BJ (cell line): ENCODE data around the gene FAM168A. TPM values are rescaled to one million over a fixed set of nuclear protein-coding genes. Genes with fewer than 3 reads are reported as not detected.

Experiments used
- CTCF ChIA-PET: fragments of 350-600 bp; formaldehyde crosslinking; extraction: SDS; loops from one replicate; lab custom pipeline; 2021; ENCODE audit warnings: antibody characterized with exemption, inconsistent platforms; lab: Yijun Ruan, JAX
- POLR2A ChIA-PET: fragments of 300-600 bp; sonication (Branson Sonifier 250); formaldehyde crosslinking; extraction: SDS; loops from one replicate; lab custom pipeline; 2021; ENCODE audit warnings: antibody characterized with exemption; lab: Charles Lee
- DNase-seq: peaks from one replicate; pipeline ENCODE4 v3.0.0-alpha.2; 2011; ENCODE audit warnings: low read depth
- H3K27me3 ChIP-seq: 2 replicates; pipeline ENCODE4 v1.6.0; 2011; ENCODE audit warnings: low read length; ENCODE audit not compliant: control insufficient read depth, insufficient read depth
- H3K36me3 ChIP-seq: 2 replicates; pipeline ENCODE4 v1.5.1; 2011; ENCODE audit warnings: low read length; ENCODE audit not compliant: control insufficient read depth, insufficient read depth
- H3K4me3 ChIP-seq: 2 replicates; pipeline ENCODE4 v1.5.1; 2011; ENCODE audit warnings: low read depth, mild to moderate bottlenecking, control low read depth, low read length
- CTCF ChIP-seq: IDR thresholded peaks from 2 replicates; pipeline ENCODE4 v1.5.1; 2011; ENCODE audit warnings: low read depth, mild to moderate bottlenecking, control low read depth, inconsistent platforms, low read length, moderate library complexity; ENCODE audit not compliant: insufficient read depth
- polyA plus RNA-seq: library from polyadenylated mRNA; depleted of rRNA; stranded (reverse); fragments of >200 nt; gene quantifications from 2 replicates; pipeline ENCODE4 v1.2.3, GENCODE V29; 2011

Gene FAM168A
- polyA plus RNA-seq, 1 experiment = 19.1 TPM

GRCh38 chr11:73518195-73518594, 79.7 kb downstream of the FAM168A start:
- ChIA-PET POLR2A (no interaction called here), CTCF (interaction anchor here (0.7 kb wide), 1 partner anchor 11 kb away, joined by 3 read pairs; no protein-coding TSS in a partner anchor)
- no peak for TF ChIP-seq CTCF
- no peaks in the 10 kb centered on the region for H3K36me3 ChIP-seq
- no peak for DNase-seq
- H3K4me3 ChIP-seq = no peak overlapping the region
- no peaks in the 10 kb centered on the region for H3K27me3 ChIP-seq

- CTCF ChIA-PET = no interaction called here
Measured at GRCh38 chr11:73516080-73516479, 81.8 kb downstream of the FAM168A start.

GRCh38 chr11:73513707-73514106, 84.2 kb downstream of the FAM168A start:
- Histone ChIP-seq H3K27me3 (no peaks in the 10 kb centered on the region), H3K36me3 (no peaks in the 10 kb centered on the region), H3K4me3 (no peak overlapping the region)
- DNase-seq = no peak
- ChIA-PET CTCF (interaction anchor here (1.4 kb wide), 1 partner anchor 35 kb away, joined by 4 read pairs; no protein-coding TSS in a partner anchor), POLR2A (no interaction called here)
- TF ChIP-seq CTCF = no peak

More at GRCh38 chr11:73516080-73516479, 81.8 kb downstream of the FAM168A start:
- Histone ChIP-seq H3K4me3 (no peak overlapping the region), H3K36me3 (no peaks in the 10 kb centered on the region), H3K27me3 (no peaks in the 10 kb centered on the region)
- POLR2A ChIA-PET = no interaction called here
- no peak for TF ChIP-seq CTCF
- no peak for DNase-seq

- ChIA-PET POLR2A (no interaction called here), CTCF (interaction anchor here (0.8 to 2.3 kb wide), 3 partner anchors 11 to 32 kb away, joined by 3 to 5 read pairs (median 4); no protein-coding TSS in a partner anchor)
Measured at GRCh38 chr11:73510877-73511276, 87.0 kb downstream of the FAM168A start.

GRCh38 chr11:73510106-73510505, 87.8 kb downstream of the FAM168A start:
- POLR2A ChIA-PET = no interaction called here
- Histone ChIP-seq H3K36me3 (no peaks in the 10 kb centered on the region), H3K4me3 (no peak overlapping the region), H3K27me3 (no peaks in the 10 kb centered on the region)
- no peak for DNase-seq
- CTCF ChIA-PET = interaction anchor here (0.8 to 2.3 kb wide), 3 partner anchors 10 to 31 kb away, joined by 3 to 5 read pairs (median 4); no protein-coding TSS in a partner anchor
- TF ChIP-seq CTCF = no peak

More at GRCh38 chr11:73510877-73511276, 87.0 kb downstream of the FAM168A start:
- H3K36me3 ChIP-seq = no peaks in the 10 kb centered on the region
- no peak overlapping the region for H3K4me3 ChIP-seq
- no peaks in the 10 kb centered on the region for H3K27me3 ChIP-seq
- no peak for TF ChIP-seq CTCF
- no peak for DNase-seq
